NCI-H2107 (cell line): ENCODE data around the gene GCHFR.

Source experiments
- DNase-seq: peaks from one replicate; lab custom pipeline; 2025; lab: John Stamatoyannopoulos, UW

The GCHFR gene

DNA sequence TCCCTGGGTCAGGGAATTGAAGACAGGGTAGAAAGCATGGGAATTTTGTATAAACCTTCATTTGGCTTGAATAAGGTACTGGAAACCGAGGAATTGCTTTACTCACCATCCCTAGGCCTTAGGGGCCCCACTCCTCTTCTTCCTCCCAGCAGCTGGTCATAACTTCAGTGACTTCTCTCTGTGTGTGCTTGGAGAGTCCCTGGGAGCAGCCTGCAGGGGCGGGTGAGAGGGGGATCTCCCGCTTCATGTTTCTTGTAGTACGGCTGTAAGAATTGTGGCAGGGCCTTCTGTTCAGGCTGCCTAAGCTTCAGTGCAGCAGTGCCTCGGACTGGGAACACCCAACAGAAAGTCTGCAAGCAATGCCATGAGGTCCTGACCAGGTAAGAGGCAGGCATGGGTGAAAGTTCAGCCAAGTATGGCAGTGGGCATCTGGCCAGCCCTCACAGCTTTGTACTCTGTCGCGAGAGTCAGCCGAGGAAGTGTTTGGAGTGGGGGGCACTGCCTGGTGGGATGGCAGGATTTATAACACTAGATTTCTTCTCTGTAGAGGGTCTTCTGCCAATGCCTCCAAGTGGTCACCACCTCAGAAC lies 45.1 kb downstream of the GCHFR start:
- no peak for DNase-seq

DNA sequence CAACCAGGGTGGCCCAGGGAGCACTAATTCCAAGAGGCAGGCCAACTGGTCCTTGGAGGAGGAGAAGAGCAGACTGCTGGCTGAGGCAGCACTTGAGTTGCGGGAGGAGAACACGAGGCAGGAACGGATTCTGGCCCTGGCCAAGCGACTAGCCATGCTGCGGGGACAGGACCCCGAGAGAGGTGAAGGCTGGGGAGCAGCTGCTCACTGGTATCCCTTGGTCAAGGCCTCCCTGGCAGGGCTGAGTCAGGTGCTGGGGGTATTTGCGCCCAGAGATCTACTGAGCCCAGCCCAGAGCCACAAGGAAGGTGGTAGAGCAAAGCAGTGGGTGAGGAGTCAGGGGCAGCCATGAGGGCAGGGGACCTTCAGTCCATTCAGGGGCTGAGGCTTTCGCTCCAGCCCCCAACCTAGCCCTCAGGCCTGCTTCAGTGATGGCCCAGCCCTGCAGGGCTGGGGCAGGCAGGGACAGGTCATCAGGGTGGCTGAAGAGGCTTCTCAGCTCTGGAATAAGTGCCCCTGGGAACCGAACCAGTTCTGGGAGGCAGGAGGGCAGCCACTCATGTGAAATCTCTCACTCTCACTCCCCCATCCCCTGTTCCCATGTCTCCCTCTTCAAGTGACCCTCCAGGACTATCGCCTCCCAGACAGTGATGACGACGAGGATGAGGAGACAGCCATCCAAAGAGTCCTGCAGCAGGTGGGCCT lies 49.0 kb downstream of the GCHFR start:
- DNase-seq = no peak

DNA sequence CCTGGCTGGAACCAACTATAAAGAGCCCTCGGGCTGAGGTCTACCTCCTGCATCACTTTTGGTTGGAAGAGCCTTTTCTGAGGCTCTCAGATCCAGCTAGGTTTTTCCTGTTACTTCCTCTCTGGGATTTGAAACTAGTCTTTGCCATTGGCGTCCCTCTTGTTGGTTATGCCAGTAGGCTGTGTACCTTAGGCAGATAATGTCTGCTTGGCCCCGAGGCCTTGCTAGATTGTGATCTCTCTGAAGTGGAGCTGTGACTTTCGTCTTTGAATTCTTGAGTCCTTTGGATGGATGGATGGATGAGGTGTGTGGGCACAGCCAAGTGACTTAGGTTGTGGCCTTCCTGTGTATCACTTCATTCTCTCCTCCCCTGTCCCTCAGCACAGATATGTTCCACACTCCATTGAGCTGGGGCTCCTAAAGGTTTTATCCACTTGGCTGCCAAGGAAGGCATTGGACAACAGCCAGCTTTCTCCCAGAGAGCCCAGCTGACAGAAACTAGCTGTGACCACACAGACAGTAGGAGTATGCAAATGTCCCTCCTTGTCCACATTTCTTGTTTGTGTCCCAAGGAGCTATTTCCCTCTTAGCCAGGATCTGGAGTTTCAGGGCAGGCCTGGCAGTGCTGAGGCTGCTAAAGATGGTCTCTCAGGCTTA lies 51.3 kb downstream of the GCHFR start:
- no peak for DNase-seq
